H1 (cell line): Measurements from ENCODE around the gene LRRIQ4. TPM values are rescaled to one million over a fixed set of nuclear protein-coding genes. Genes with fewer than 3 reads are reported as not detected.
A peak's percentile ranks its signal among the peaks of the same experiment; 100 is the strongest.

Source experiments
- CTCF ChIA-PET: fragments of 300-600 bp; sonication (Branson Sonifier 250); formaldehyde crosslinking; loops from one replicate; lab custom pipeline; 2021; ENCODE audit not compliant: partially characterized antibody; lab: Charles Lee
- POLR2A ChIA-PET: fragments of 300-600 bp; sonication (Branson Sonifier 250); formaldehyde crosslinking; loops from one replicate; lab custom pipeline; 2021; ENCODE audit warnings: inconsistent platforms; ENCODE audit not compliant: partially characterized antibody; lab: Charles Lee
- DNase-seq, 2 experiments: peaks; one replicate each; pipeline versions ENCODE4 v3.0.0 to v3.0.0-alpha.2; 2010 to 2022; ENCODE audit warnings: low spot score in 2 of 2, low read depth in 1 of 2, mixed read lengths in 1 of 2
- FAIRE-seq: peaks from 2 replicates; lab custom pipeline; 2011; peaks lifted over from hg19 to GRCh38; lab: Jason Lieb, UNC
- H2AFZ ChIP-seq: 2 replicates; pipeline ENCODE4 v1.8.1; 2012; ENCODE audit warnings: low read length, inconsistent platforms
- H2AK5ac ChIP-seq: 2 replicates; pipeline ENCODE4 v1.6.1; 2013; ENCODE audit warnings: low read depth, low read length
- H2BK120ac ChIP-seq: replicated peaks from 2 replicates; pipeline ENCODE3; 2013; ENCODE audit warnings: low read depth, low read length, inconsistent platforms
- H2BK12ac ChIP-seq: 2 replicates; pipeline ENCODE4 v1.6.1; 2013; ENCODE audit warnings: low read depth, low read length
- H2BK15ac ChIP-seq: 2 replicates; pipeline ENCODE4 v1.6.1; 2013; ENCODE audit warnings: low read length
- H2BK20ac ChIP-seq: 2 replicates; pipeline ENCODE4 v1.6.1; 2013; ENCODE audit warnings: low read length
- H2BK5ac ChIP-seq: 2 replicates; pipeline ENCODE4 v1.6.1; 2013; ENCODE audit warnings: low read depth, low read length
- H3K14ac ChIP-seq: 2 replicates; pipeline ENCODE4 v1.6.1; 2013; ENCODE audit warnings: inconsistent platforms; ENCODE audit not compliant: insufficient read length
- H3K18ac ChIP-seq: 2 replicates; pipeline ENCODE4 v1.6.1; 2013; ENCODE audit warnings: low read length; ENCODE audit errors: extremely low read depth
- H3K23ac ChIP-seq: 2 replicates; pipeline ENCODE4 v1.6.1; 2013; ENCODE audit warnings: inconsistent platforms; ENCODE audit not compliant: insufficient read length
- H3K23me2 ChIP-seq: 2 replicates; pipeline ENCODE4 v1.6.1; 2013; ENCODE audit warnings: low read depth, low read length
- H3K27ac ChIP-seq: 2 replicates; pipeline ENCODE4 v1.6.1; 2011; ENCODE audit warnings: low read depth, low read length, inconsistent platforms
- H3K27me3 ChIP-seq, 4 experiments: replicated peaks in 1 of 4; 1 replicate in 1 of 4; 2 replicates in 3 of 4; pipeline versions ENCODE4 v1.6.1 to v1.8.1; 2011 to 2013; ENCODE audit warnings: low read length in 3 of 4, mild to moderate bottlenecking in 3 of 4, inconsistent platforms in 2 of 4, mixed read lengths in 2 of 4, moderate library complexity in 1 of 4; ENCODE audit not compliant: control insufficient read depth in 3 of 4, insufficient read depth in 3 of 4; ENCODE audit errors: extremely low read depth in 1 of 4
- H3K36me3 ChIP-seq, 4 experiments: 2 replicates each; pipeline versions ENCODE4 v1.6.1 to v1.8.1; 2011 to 2013; ENCODE audit warnings: mild to moderate bottlenecking in 4 of 4, low read length in 3 of 4, moderate library complexity in 2 of 4, control low read depth in 1 of 4, inconsistent platforms in 1 of 4; ENCODE audit not compliant: insufficient read depth in 4 of 4, control insufficient read depth in 2 of 4
- H3K4ac ChIP-seq: replicated peaks from 2 replicates; pipeline ENCODE3; 2013; ENCODE audit warnings: low read length, low read depth, mixed read lengths, inconsistent platforms; ENCODE audit not compliant: insufficient read length
- H3K4me1 ChIP-seq, 4 experiments: replicated peaks in 1 of 4; 1 replicate in 1 of 4; 2 replicates in 3 of 4; pipeline versions ENCODE4 v1.6.1 to v1.8.1; 2011 to 2013; ENCODE audit warnings: low read length in 3 of 4, inconsistent platforms in 2 of 4, mixed read lengths in 1 of 4; ENCODE audit not compliant: insufficient read depth in 4 of 4, control insufficient read depth in 3 of 4
- H3K4me2 ChIP-seq, 2 experiments: 2 replicates each; pipeline versions ENCODE4 v1.6.1 to v1.8.1; 2011 to 2013; ENCODE audit warnings: low read depth in 2 of 2, low read length in 2 of 2, control low read depth in 1 of 2, inconsistent platforms in 1 of 2, mild to moderate bottlenecking in 1 of 2; ENCODE audit not compliant: insufficient read depth in 1 of 2
- H3K4me3 ChIP-seq, 4 experiments: fragments of 200-600, 300-600 bp in 1 of 4; sonication (generic), shearing (Covaris generic), sonication (Bioruptor Twin) in 1 of 4; 2 replicates each; pipeline versions ENCODE4 v1.5.1 to v1.8.1; 2011 to 2016; ENCODE audit warnings: low read length in 4 of 4, low read depth in 3 of 4, control low read depth in 2 of 4, inconsistent platforms in 2 of 4, mild to moderate bottlenecking in 2 of 4, mixed read lengths in 1 of 4, moderate library complexity in 1 of 4; ENCODE audit not compliant: insufficient read depth in 2 of 4; ENCODE audit errors: extremely low read depth in 1 of 4
- H3K56ac ChIP-seq: replicated peaks from 2 replicates; pipeline ENCODE3; 2013; ENCODE audit warnings: low read depth, mild to moderate bottlenecking, mixed read lengths, low read length, inconsistent platforms; ENCODE audit not compliant: insufficient read length
- H3K79me1 ChIP-seq: 2 replicates; pipeline ENCODE4 v1.6.1; 2013; ENCODE audit warnings: low read depth, low read length, control low read depth
- H3K79me2 ChIP-seq, 2 experiments: 2 replicates each; pipeline versions ENCODE4 v1.6.1 to v1.8.1; 2012 to 2013; ENCODE audit warnings: low read length in 2 of 2, mild to moderate bottlenecking in 2 of 2, inconsistent platforms in 1 of 2; ENCODE audit not compliant: insufficient read depth in 2 of 2, control insufficient read depth in 1 of 2
- H3K9ac ChIP-seq, 4 experiments: replicated peaks in 1 of 4; 1 replicate in 1 of 4; 2 replicates in 3 of 4; pipeline versions ENCODE4 v1.6.1 to v1.8.1; 2011 to 2013; ENCODE audit warnings: low read depth in 3 of 4, low read length in 3 of 4, control low read depth in 2 of 4, mild to moderate bottlenecking in 2 of 4, moderate library complexity in 2 of 4, inconsistent platforms in 1 of 4; ENCODE audit errors: extremely low read depth in 1 of 4
- H3K9me3 ChIP-seq, 2 experiments: 2 replicates each; pipeline versions ENCODE4 v1.6.1 to v1.8.1; 2012 to 2013; ENCODE audit warnings: mild to moderate bottlenecking in 2 of 2, moderate library complexity in 2 of 2, control low read depth in 1 of 2, inconsistent platforms in 1 of 2, low read depth in 1 of 2, low read length in 1 of 2, mixed read lengths in 1 of 2; ENCODE audit not compliant: insufficient read depth in 2 of 2
- H4K20me1 ChIP-seq, 2 experiments: replicated peaks in 1 of 2; 2 replicates each; pipeline versions ENCODE3 to v1.8.1; 2011 to 2013; ENCODE audit warnings: inconsistent platforms in 2 of 2, low read length in 2 of 2, mild to moderate bottlenecking in 1 of 2; ENCODE audit not compliant: insufficient read depth in 2 of 2, control insufficient read depth in 1 of 2
- H4K5ac ChIP-seq: 2 replicates; pipeline ENCODE4 v1.6.1; 2013; ENCODE audit warnings: low read length, low read depth, mixed read lengths, inconsistent platforms; ENCODE audit not compliant: insufficient read length
- H4K8ac ChIP-seq: 2 replicates; pipeline ENCODE4 v1.8.0; 2013; ENCODE audit warnings: mild to moderate bottlenecking, moderate library complexity, low read length, inconsistent platforms; ENCODE audit not compliant: insufficient read depth; ENCODE audit errors: extremely low read depth
- H4K91ac ChIP-seq: replicated peaks from 2 replicates; pipeline ENCODE3; 2013; ENCODE audit warnings: low read length, mixed read lengths, inconsistent platforms; ENCODE audit not compliant: insufficient read length
- CTBP2 ChIP-seq: IDR thresholded peaks from 2 replicates; pipeline ENCODE4 v1.7.0; 2011; ENCODE audit warnings: borderline replicate concordance, mild to moderate bottlenecking, moderate library complexity, mixed read lengths, low read length; ENCODE audit not compliant: insufficient read depth, insufficient read length
- SIN3A ChIP-seq, 2 experiments: IDR thresholded peaks in 1 of 2; conservative IDR thresholded peaks in 1 of 2; 2 replicates each; pipeline ENCODE4 v1.6.1; 2011 to 2012; ENCODE audit warnings: low read length in 2 of 2, improper control_type of control experiment in 1 of 2, low read depth in 1 of 2, mild to moderate bottlenecking in 1 of 2
- SP1 ChIP-seq: IDR thresholded peaks from 2 replicates; pipeline ENCODE4 v1.6.1; 2011; ENCODE audit warnings: low read depth, low read length
- TEAD4 ChIP-seq: IDR thresholded peaks from 2 replicates; pipeline ENCODE4 v1.6.1; 2012; ENCODE audit warnings: low read depth, low read length, inconsistent platforms, mixed read lengths
- ZNF274 ChIP-seq: IDR thresholded peaks from 2 replicates; pipeline ENCODE4 v1.7.0; 2012; ENCODE audit warnings: low read length, borderline replicate concordance; ENCODE audit errors: extremely low read depth
- WGBS, 2 experiments: shearing (Covaris generic) in 1 of 2; methylation state at CpG; one replicate each; pipeline versions ENCODE4 v1.1.6 to v1.1.7; 2013 to 2015; ENCODE audit warnings: low lambda C conversion rate in 2 of 2, mixed read lengths in 2 of 2, inconsistent platforms in 1 of 2, low coverage in 1 of 2, missing lambda C conversion rate in 1 of 2; ENCODE audit not compliant: insufficient replicate concordance in 2 of 2, insufficient coverage in 1 of 2, insufficient read length in 1 of 2; ENCODE audit errors: extremely low coverage in 1 of 2, missing lambda C conversion rate in 1 of 2; 5-methylcytosine and 5-hydroxymethylcytosine counted together
- polyA plus RNA-seq, 7 experiments: library from polyadenylated mRNA; depleted of rRNA in 3 of 7; stranded (reverse) in 5 of 7; unstranded in 2 of 7; fragments of >200 nt in 5 of 7; fragments of 200-250 nt in 2 of 7; gene quantifications; 1 replicate in 5 of 7; 2 replicates in 1 of 7; 4 replicates in 1 of 7; pipeline versions ENCODE4 v1.2.1 to v1.2.3, GENCODE V29; 2011 to 2013; ENCODE audit warnings: missing spikeins in 2 of 7, mixed read lengths in 2 of 7
- total RNA-seq: library from RNA; stranded (reverse); fragmentation: NEBNext Ultra II Directional; extraction: Animal tissue kit (Norgen Biotek cat#: 25700); gene quantifications from 2 replicates; pipeline ENCODE4 v1.2.1, GENCODE V29; 2021

Gene LRRIQ4
- total and polyA plus RNA-seq, 2 of the 8 experiments (the other 6 are each of a cell fraction or from before 2014, with no cell fraction given): 0.08 TPM; not detected in 1

- Histone ChIP-seq H3K9ac (no peak overlapping the region), H3K14ac (no peak overlapping the region), H3K4ac (no peak overlapping the region), H3K27ac (no peak overlapping the region), H3K4me3 (no peak overlapping the region), H3K23me2 (no peaks in the 10 kb centered on the region; the same call in 1 of the 2 replicates), H4K20me1 (no peaks in the 10 kb centered on the region), H4K8ac (no peak overlapping the region), H4K5ac (no peak overlapping the region), H3K18ac (no peak overlapping the region; the same call in 1 of the 2 replicates), H3K79me2 (no peaks in the 10 kb centered on the region), H3K27me3 (no peaks in the 10 kb centered on the region), H2BK5ac (no peak overlapping the region), H3K4me1 (peaks cover 2 to 5% (median 4%) of the 10 kb centered on the region in 4 experiments; a peak in 5 of 7 replicates), H2BK15ac (no peak overlapping the region), H4K91ac (no peak overlapping the region), H3K79me1 (no peaks in the 10 kb centered on the region), H3K36me3 (no peaks in the 10 kb centered on the region), H3K9me3 (no peaks in the 10 kb centered on the region), H3K4me2 (peak overlapping the region; percentile 18 to 22; a peak in 2 of 4 replicates), H2AK5ac (no peak overlapping the region), H2BK12ac (no peak overlapping the region), H2AFZ (peak overlapping the region; percentile 36; the same call in 1 of the 2 replicates), H3K56ac (no peak overlapping the region), H2BK20ac (no peak overlapping the region), H3K23ac (no peak overlapping the region), H2BK120ac (no peak overlapping the region)
- WGBS, 2 experiments: 44% methylated on average over 5 of the region's 5 CpGs; no CpG with 5 or more reads in 1 of the 2 experiments
- TF ChIP-seq TEAD4 (peak; percentile 89), CTBP2 (peak; percentile 39), SIN3A (conservative IDR thresholded peaks at IDR 0.05 in 1 of 2, IDR thresholded peaks at IDR 0.05 in 1 of 2; ENCODE audit: low read depth in 1 of 2, low read length in 2 of 2) (0 out of 4 replicates have a peak, but pooled peaks of 1 of the 2 experiments have one; percentile 26), SP1 (peak; percentile 47; the same call in 1 of the 2 replicates), ZNF274 (no peak)
- ChIA-PET CTCF (interaction anchor here (0.6 to 6.1 kb wide), 25 partner anchors 9 to 220 kb away, joined by 3 to 37 read pairs (median 4); partner anchors contain the start of genes LRRC34, LRRIQ4 and SEC62), POLR2A (interaction anchor here (0.6 to 3.4 kb wide), 4 partner anchors 12 to 105 kb away, joined by 3 to 21 read pairs (median 4); partner anchors contain the start of gene SEC62)
- FAIRE-seq (peak; percentile 55), DNase-seq (no peak)
These were observed 49.2 kb downstream of the LRRIQ4 start for GRCh38 chr3:169861871-169862270.
